Activated T-helper 1 cell treated with anti-CD3 and anti-CD28 coated beads, Interleukin-12 subunit alpha, Interleukin-12 subunit beta, Interleukin-2, Interleukin-4 antibody, amounts not matched to agents 30 ng/mL and 10 ng/mL and 1 ng/mL, durations not matched to agents 14 hours and 24 hours and 36 hours (primary cell): Measurements from ENCODE around the gene SCT. TPM values are rescaled to one million over a fixed set of nuclear protein-coding genes. Genes with fewer than 3 reads are reported as not detected.

Experiments used
- DNase-seq: peaks from one replicate; pipeline ENCODE4 v3.0.0; 2021; ENCODE audit warnings: low spot score
- H3K27ac Mint-ChIP-seq: one replicate; pipeline ENCODE4 v1.8.0; 2021; ENCODE audit warnings: mild to moderate bottlenecking, mixed read lengths
- H3K27me3 Mint-ChIP-seq: one replicate; pipeline ENCODE4 v1.8.0; 2022; ENCODE audit warnings: mild to moderate bottlenecking, moderate library complexity, mixed read lengths; ENCODE audit not compliant: insufficient read depth
- H3K36me3 Mint-ChIP-seq: one replicate; pipeline ENCODE4 v1.8.0; 2021; ENCODE audit warnings: low read depth, mixed read lengths
- H3K4me1 Mint-ChIP-seq: one replicate; pipeline ENCODE4 v1.8.0; 2021; ENCODE audit warnings: low read depth, mixed read lengths
- H3K4me3 Mint-ChIP-seq: one replicate; pipeline ENCODE4 v1.8.0; 2021; ENCODE audit warnings: mild to moderate bottlenecking, moderate library complexity, mixed read lengths
- H3K9me3 Mint-ChIP-seq: one replicate; pipeline ENCODE4 v1.8.0; 2021; ENCODE audit warnings: mixed read lengths
- intact Hi-C: fragments of 100-400 bp; cut with micrococcal nuclease; formaldehyde crosslinking; loops from one replicate; pipeline ENCODE4 v1.15.1; 2024
- total RNA-seq: library from RNA; stranded (reverse); gene quantifications from 2 replicates; pipeline ENCODE4 v1.2.3, GENCODE V29; 2022

SCT gene
- total RNA-seq, 1 donor from 2014 or later, result not detected

- Mint-ChIP-seq H3K27ac (no peak overlapping the region), H3K27me3 (peaks cover 19% of the 10 kb centered on the region), H3K4me3 (no peak overlapping the region), H3K4me1 (no peaks in the 10 kb centered on the region), H3K9me3 (no peaks in the 10 kb centered on the region), H3K36me3 (peaks cover 2% of the 10 kb centered on the region)
- no peak for DNase-seq
- intact Hi-C loops, result no loop called here
Measured at GRCh38 chr11:639332-639955, 12.5 kb upstream of the SCT start.

- Mint-ChIP-seq H3K27ac (peak overlapping the region; percentile 52), H3K4me3 (no peak overlapping the region), H3K4me1 (no peaks in the 10 kb centered on the region), H3K36me3 (peaks cover 2% of the 10 kb centered on the region), H3K27me3 (peaks cover 20% of the 10 kb centered on the region), H3K9me3 (no peaks in the 10 kb centered on the region)
- intact Hi-C loops, result no loop called here
- DNase-seq, result no peak
Measured at GRCh38 chr11:638631-639331, 11.8 kb upstream of the SCT start.

- H3K4me1 Mint-ChIP-seq, result no peaks in the 10 kb centered on the region
- H3K4me3 Mint-ChIP-seq, result peak overlapping the region; percentile 19
- no peak overlapping the region for H3K27ac Mint-ChIP-seq
- H3K36me3 Mint-ChIP-seq, result peaks cover 2% of the 10 kb centered on the region
- H3K27me3 Mint-ChIP-seq, result peaks cover 20% of the 10 kb centered on the region
- DNase-seq, result no peak
- intact Hi-C loops, result no loop called here
- no peaks in the 10 kb centered on the region for H3K9me3 Mint-ChIP-seq
Measured at GRCh38 chr11:637593-638521, 10.9 kb upstream of the SCT start.

GRCh38 chr11:637333-637592, 10.3 kb upstream of the SCT start:
- no peak for DNase-seq
- no peak overlapping the region for H3K27ac Mint-ChIP-seq
- peaks cover 2% of the 10 kb centered on the region for H3K36me3 Mint-ChIP-seq
- intact Hi-C loops, result no loop called here
- peaks cover 20% of the 10 kb centered on the region for H3K27me3 Mint-ChIP-seq
- H3K4me3 Mint-ChIP-seq, result no peak overlapping the region
- no peaks in the 10 kb centered on the region for H3K4me1 Mint-ChIP-seq
- H3K9me3 Mint-ChIP-seq, result no peaks in the 10 kb centered on the region

GRCh38 chr11:636511-637332, 9.7 kb upstream of the SCT start, which contains the start of gene DRD4:
DRD4 (plus strand) TSS chr11:637269; CDS start chr11:637305, 36 bp downstream.
- Mint-ChIP-seq H3K4me1 (no peaks in the 10 kb centered on the region), H3K27ac (no peak within 1 kb of the TSS), H3K27me3 (peaks cover 20% of the 10 kb centered on the region), H3K4me3 (peak within 1 kb of the TSS; percentile 19), H3K36me3 (peaks cover 2% of the 10 kb centered on the region), H3K9me3 (no peaks in the 10 kb centered on the region)
- DNase-seq, result no peak
- intact Hi-C loops, result no loop called here

GRCh38 chr11:635945-636510, 9.0 kb upstream of the SCT start:
- Mint-ChIP-seq H3K36me3 (peaks cover 2% of the 10 kb centered on the region), H3K27ac (no peak overlapping the region), H3K4me3 (no peak overlapping the region), H3K4me1 (no peaks in the 10 kb centered on the region), H3K9me3 (no peaks in the 10 kb centered on the region), H3K27me3 (peaks cover 20% of the 10 kb centered on the region)
- intact Hi-C loops, result no loop called here
- DNase-seq, result no peak

- Mint-ChIP-seq H3K36me3 (peaks cover 10% of the 10 kb centered on the region), H3K4me1 (peaks cover 20% of the 10 kb centered on the region)
Measured at GRCh38 chr11:630871-631270, 3.9 kb upstream of the SCT start.

GRCh38 chr11:629237-629583, 2.2 kb upstream of the SCT start:
- Mint-ChIP-seq H3K4me3 (peak overlapping the region; percentile 2), H3K9me3 (no peaks in the 10 kb centered on the region), H3K36me3 (peaks cover 10% of the 10 kb centered on the region), H3K27ac (peak overlapping the region; percentile 4), H3K27me3 (peaks cover 20% of the 10 kb centered on the region), H3K4me1 (peaks cover 20% of the 10 kb centered on the region)
- intact Hi-C loops, result no loop called here
- no peak for DNase-seq

More at GRCh38 chr11:630871-631270, 3.9 kb upstream of the SCT start:
- Mint-ChIP-seq H3K27me3 (peaks cover 17% of the 10 kb centered on the region), H3K4me3 (no peak overlapping the region), H3K27ac (no peak overlapping the region), H3K9me3 (no peaks in the 10 kb centered on the region)
- intact Hi-C loops, result no loop called here
- no peak for DNase-seq

- peaks cover 20% of the 10 kb centered on the region for H3K4me1 Mint-ChIP-seq
- intact Hi-C loops, result loop anchor here (1.0 kb wide), 1 partner anchor 12 kb away; no protein-coding TSS in a partner anchor
- peaks cover 20% of the 10 kb centered on the region for H3K27me3 Mint-ChIP-seq
- H3K27ac Mint-ChIP-seq, result peak overlapping the region; percentile 74
- peaks cover 10% of the 10 kb centered on the region for H3K36me3 Mint-ChIP-seq
- no peak overlapping the region for H3K4me3 Mint-ChIP-seq
- H3K9me3 Mint-ChIP-seq, result no peaks in the 10 kb centered on the region
- DNase-seq, result no peak
Measured at GRCh38 chr11:628056-628455, 1.1 kb upstream of the SCT start.

GRCh38 chr11:627308-627576, 261 bp upstream of the SCT start:
- DNase-seq, result no peak
- intact Hi-C loops, result no loop called here
- Mint-ChIP-seq H3K4me1 (peaks cover 20% of the 10 kb centered on the region), H3K4me3 (no peak overlapping the region), H3K27me3 (peaks cover 20% of the 10 kb centered on the region), H3K9me3 (no peaks in the 10 kb centered on the region), H3K36me3 (peaks cover 10% of the 10 kb centered on the region), H3K27ac (no peak overlapping the region)

- DNase-seq, result no peak
- Mint-ChIP-seq H3K36me3 (peaks cover 10% of the 10 kb centered on the region), H3K27ac (no peak overlapping the region), H3K27me3 (peaks cover 20% of the 10 kb centered on the region), H3K4me3 (no peak overlapping the region), H3K4me1 (peaks cover 20% of the 10 kb centered on the region), H3K9me3 (no peaks in the 10 kb centered on the region)
- intact Hi-C loops, result no loop called here
Measured at GRCh38 chr11:625636-626268, 1.2 kb downstream of the SCT start.
